DMS153 treated with DMSO at 0.1 percent for 48 hours (cell line): ENCODE measurements around the gene RHOBTB3.
A peak's percentile ranks its signal among the peaks of the same experiment; 100 is the strongest.
"Not testable (repeated sequence)": the region's sequence is repeated elsewhere in the genome, so short reads cannot be mapped to it uniquely, and the experiment has no call there.

ENCODE experiments used
- DNase-seq: peaks from one replicate; lab custom pipeline; 2025; ENCODE audit not compliant: unreplicated experiment; lab: John Stamatoyannopoulos, UW

RHOBTB3 gene, protein sequence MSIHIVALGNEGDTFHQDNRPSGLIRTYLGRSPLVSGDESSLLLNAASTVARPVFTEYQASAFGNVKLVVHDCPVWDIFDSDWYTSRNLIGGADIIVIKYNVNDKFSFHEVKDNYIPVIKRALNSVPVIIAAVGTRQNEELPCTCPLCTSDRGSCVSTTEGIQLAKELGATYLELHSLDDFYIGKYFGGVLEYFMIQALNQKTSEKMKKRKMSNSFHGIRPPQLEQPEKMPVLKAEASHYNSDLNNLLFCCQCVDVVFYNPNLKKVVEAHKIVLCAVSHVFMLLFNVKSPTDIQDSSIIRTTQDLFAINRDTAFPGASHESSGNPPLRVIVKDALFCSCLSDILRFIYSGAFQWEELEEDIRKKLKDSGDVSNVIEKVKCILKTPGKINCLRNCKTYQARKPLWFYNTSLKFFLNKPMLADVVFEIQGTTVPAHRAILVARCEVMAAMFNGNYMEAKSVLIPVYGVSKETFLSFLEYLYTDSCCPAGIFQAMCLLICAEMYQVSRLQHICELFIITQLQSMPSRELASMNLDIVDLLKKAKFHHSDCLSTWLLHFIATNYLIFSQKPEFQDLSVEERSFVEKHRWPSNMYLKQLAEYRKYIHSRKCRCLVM

DNA sequence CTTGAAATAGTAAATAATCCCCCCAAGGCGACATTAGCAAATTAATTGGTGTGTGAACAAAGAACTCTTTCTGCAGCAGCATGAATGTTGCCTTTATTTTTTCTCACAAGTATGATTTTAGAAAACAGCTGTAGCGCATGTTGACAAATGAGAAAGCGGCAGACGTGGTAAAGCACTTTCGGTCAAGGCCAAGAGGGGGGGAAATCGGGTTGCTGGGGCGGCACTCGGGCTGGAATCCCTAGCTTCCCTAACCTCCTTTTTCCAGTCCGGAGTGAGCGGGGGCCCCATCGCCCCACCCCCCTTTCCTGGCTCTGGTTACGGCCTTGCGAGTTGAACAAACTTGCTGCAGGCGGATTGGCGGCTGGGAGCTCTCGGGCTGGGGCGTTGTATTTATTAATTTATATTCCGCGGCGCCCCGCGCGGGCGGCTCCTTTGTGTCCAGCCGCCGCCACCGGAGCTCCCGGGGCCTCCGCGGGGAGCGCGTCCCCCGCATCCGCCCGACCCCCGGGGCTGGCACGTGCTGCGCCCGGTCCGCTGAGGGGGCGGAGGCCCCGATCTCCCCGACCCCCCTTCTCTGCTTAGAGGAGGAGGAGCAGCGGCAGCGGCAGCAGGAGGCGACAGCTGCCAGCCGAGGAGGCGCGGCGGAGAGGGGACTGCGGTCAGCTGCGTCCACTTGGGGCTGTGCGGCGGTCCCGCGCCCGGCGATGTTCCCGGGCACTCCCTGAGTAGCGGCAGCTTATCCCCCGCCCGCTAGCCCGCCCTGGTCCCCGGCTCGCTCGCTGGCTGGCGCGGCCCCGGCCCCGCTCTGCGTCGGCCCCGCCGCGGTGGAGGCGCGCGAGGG, at the start of gene RHOBTB3:
RHOBTB3 (plus strand) TSS at position 607 of the 841 bp plus-strand sequence. CDS start 347 bp downstream, outside the sequence.
- peak; percentile 11 for DNase-seq

DNA sequence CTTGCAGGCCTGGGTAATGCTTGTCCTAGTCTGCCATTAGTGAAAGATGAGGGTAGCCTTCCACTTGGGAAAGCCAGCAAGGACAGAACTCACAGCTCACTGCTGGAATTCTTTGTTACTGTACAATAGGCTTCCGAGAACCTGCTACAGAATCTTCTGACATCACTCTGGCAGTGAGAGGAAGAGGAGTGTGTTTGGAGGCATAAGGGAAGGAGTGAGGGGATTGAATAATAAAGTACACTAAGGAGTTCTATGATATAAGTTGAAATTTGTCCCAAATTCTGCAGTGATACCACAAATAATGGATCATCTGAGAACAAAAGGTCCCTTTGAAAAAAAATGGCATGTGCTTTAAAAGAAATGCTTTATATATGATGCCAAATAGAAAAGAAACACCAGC, 48.2 kb upstream of the RHOBTB3 start, which contains the start of gene SPATA9:
SPATA9 (minus strand) TSS at position 101 of the 400 bp plus-strand sequence. CDS start 137 bp downstream, outside the sequence.
- no peak for DNase-seq

DNA sequence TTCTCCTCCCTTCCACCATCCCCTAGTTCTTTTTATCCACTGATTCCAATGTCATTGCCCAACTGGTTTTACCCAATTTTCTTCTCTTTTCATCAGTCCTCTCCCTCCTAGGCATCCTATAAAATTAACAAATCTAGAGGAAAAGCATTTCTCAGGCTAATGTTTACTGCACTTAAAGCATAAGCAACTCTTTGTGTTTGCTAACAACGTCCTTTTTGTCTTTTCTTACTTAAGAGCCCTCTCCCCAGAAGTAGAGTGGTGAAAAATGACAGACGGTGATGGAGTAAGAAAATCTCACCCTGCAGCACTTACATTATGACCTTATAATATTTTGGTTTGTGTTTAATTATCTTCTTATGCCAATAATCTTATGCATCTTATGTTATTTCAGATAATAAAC, 46.8 kb upstream of the RHOBTB3 start:
- DNase-seq: no peak

DNA sequence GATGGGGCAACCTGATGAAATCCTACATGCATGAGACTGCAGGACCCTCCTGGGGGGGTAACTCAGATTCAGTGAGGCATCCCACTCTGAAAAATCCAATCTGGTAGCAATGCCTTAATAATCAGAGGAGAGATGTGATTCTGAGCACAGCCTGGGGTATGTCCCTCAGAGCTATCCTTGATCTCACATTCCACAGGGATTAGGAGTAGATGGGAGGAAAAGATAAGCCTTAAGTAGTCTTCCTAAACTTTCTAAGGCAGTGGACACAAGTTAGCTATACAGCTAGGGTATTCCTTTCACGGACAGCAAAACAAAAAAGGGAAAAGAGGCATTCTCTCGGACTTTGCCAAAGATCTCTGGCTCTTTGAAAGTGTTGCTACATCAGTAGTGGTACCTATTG, 44.5 kb upstream of the RHOBTB3 start:
- no peak for DNase-seq

DNA sequence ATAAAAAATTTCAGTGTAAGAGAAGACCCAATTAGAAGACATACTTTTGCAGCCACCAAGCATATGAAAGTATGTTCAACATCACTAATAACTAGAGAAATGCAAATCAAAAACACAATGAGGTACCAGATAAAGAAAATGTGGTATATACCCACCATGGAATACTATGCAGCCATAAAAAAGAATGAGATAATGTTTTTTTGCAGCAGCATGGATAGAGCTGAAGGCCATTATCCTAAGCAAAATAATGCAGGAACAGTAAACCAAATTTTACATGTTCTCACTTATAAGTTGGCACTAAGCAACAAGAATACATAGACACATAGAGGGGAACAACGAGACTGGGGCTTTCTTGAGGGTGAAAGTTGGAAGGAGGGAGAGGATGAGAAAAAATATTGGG, 41.5 kb upstream of the RHOBTB3 start:
- no peak for DNase-seq

DNA sequence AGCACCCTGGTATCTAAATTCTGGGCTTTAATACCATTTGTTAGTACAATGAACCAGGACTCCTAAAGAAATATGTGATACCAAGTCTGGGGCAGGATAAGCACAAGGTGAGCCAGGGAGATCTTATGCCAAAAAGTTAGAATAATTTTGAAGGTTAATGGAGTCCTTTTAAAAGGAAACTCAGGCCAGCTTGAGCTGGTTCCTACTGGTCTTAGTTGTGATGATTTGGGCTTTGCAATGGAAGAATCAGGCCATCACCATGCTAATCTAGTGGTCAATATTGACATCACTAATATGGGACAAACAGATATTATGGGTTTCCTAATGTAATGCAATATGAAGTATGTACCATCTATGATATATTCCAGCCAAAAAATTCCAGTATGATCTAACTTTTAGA, 40.8 kb upstream of the RHOBTB3 start:
- DNase-seq: no peak

DNA sequence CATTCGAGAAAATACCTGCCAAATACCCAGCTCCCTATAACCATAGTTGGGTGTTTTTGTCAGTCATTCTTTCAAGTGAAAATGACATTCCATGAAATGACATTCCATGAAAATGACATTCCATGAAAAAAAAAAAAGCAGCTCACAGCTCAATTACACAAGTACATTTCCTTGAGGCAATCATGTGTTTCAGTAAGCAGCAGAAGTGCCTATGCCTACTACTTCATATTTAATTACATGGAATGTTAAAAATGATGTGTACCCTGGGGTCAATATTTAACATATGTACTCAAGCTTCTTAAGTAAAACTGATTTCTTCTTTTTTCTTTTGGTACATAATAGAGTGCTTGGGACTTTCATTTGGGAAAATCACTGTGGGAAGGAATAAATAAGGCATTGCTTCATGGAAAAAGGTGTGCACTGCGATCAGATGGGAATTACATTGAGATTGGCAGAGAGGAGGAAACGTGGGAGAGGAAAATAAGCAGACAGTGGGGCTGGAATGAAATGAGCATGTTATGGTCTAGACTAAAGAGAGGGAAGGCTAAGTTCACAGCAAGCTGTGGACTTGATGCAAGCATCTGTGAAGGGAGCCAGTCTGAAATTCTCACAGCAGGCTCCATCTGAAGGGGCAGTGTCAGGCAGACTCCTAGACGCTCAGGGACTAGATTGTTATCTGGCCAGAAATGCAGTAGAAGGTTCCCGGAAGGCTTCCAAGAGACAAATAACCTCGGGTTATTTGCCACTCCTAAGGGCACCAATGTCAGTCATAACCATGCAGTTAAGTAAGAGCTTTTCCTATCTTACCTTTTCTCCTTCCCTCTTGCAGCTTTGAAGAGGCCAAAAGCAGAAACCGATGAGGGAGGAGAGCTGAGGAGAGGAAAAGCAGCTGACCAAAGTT, 33.1 kb upstream of the RHOBTB3 start:
- DNase-seq: no peak

DNA sequence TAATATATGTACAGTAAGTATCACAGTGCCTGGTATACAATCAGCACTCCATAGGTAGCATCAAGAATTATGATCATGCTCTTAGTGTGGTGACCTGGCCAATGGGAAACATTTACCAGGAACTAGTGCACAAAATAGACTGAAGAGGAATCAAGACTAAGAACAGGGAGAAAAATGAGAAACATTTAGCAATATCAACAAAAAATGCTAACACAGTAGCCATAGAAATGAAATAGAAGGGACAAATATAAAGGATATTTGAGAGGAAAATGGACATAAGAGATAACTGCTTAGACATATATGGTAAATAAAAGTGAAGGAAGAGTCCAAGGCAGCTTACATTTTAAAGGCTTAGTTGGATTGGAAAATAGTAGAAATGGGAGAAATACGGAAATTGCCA, 31.8 kb upstream of the RHOBTB3 start:
- DNase-seq: no peak

DNA sequence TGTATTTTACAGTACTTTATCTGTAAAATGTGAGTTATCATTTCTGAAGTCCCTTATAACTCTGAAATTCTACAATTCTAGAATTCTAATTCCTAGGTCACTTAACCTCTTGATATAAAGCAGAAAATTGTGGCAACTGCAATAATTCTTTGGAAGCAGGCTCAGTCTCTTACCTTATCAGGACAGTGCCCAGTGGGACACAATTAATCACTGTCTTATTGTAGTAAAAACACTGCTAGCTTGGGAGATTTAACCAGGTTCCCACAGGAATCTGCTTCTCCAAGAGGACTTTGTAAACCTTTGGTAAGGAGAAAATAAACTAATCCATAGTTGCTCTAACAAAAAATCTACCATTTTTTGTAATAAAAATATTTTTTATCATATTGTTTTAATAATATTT, 30.1 kb upstream of the RHOBTB3 start:
- no peak for DNase-seq

DNA sequence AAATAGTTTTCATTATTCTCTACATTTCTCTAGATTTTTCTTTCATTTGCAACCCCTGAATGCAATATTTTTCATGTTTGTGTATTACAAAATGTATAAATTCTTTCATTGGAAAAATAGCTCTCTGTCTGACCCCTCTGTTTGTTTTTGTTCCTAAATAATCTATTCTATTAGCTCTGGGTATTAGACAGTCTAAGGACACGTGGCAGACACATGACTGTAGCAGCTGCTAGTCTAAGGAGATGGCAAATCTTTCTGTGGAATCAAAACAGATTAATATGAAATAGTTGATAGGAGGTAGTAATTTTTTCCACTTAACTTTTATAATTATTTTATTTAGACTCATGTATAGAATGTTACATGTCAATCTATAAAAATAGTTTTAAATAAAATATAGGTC, 27.0 kb upstream of the RHOBTB3 start:
- no peak for DNase-seq

DNA sequence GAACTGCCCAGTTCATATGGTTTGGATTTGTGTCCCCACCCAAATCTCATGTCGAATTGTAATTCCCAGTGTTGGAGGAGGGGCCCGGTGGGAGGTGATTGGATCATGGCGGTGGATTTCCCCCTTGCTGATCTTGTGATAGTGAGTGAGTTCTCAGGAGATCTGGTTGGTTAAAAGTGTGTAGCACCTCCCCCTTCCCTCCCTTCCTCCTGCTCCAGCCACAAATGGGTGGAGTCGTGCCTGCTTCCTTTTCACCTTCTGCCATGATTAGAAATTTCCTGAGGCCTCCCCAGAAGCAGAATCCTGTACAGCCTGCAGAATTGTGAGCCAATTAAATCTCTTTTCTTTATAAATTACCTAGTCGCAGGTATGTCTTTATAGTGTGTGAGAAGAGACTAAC, 24.9 kb upstream of the RHOBTB3 start:
- not testable (repeated sequence) for DNase-seq

DNA sequence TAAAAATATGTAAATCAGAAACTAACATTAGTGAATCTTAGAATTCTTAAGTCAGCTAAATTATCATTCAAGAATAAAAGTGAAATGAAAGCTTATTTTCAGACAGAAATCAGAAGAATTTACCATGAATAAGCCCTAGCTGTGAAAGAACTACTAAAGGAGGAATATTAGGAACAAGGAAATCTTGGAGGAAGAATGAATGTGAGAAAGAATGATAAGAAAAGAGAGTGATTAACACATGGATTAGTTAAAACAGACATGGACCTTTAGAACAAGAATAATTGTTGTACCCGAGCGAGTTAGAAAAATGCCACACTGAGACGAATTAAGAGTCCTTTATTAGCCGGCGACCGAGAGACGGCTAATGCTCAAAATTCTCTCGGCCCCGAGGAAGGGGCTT, 24.1 kb upstream of the RHOBTB3 start:
- no peak for DNase-seq

DNA sequence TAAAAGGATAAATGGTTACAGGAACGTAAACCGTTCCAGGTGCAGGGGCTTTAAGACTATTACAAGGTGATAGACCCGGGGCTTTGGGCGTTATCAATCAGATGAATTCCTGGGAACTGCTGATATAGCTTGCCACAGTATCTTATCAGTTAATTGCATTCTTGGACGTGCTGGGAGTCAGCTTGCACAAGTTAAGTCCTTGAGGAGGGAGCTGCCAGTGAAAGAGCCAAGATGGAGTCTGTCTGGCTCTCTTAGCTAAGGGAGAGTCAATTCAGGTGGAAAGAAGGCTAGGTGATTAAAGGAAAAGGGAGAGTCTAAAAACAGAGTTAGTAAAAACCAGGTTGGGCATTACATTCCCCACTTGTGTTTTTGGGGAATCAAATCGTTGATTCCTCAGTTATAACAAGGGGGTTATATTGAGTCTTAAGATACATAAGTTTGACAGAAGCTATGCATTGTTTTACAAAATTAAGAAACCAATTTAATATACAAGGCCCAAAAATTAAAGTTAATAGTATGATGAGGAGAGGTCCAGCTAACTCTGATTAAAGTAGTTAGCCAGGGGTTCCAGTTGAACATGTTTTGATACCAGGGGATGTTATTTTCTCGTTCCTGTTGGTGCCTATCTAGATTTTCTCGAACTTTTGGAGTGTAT, 23.5 kb upstream of the RHOBTB3 start:
- not testable (repeated sequence) for DNase-seq

DNA sequence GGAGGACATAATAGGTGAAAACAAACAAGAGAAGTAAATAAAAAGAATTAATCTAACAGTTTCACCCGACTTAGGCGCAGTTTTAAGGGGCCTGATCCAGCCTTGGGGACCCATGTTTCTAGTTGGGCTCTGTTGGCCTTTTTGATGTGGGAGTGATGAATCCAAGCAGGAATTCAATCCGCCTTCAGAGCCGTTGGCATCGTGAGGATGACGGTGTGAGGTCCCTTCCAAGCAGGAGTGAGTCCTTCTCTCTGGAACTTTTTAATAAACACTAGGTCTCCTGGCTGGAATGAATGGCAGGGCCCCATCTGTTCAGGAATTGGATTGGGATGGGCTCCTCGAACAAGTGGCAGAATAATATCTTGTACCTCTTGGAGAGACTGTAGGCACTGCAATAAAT, 22.3 kb upstream of the RHOBTB3 start:
- DNase-seq: no peak

DNA sequence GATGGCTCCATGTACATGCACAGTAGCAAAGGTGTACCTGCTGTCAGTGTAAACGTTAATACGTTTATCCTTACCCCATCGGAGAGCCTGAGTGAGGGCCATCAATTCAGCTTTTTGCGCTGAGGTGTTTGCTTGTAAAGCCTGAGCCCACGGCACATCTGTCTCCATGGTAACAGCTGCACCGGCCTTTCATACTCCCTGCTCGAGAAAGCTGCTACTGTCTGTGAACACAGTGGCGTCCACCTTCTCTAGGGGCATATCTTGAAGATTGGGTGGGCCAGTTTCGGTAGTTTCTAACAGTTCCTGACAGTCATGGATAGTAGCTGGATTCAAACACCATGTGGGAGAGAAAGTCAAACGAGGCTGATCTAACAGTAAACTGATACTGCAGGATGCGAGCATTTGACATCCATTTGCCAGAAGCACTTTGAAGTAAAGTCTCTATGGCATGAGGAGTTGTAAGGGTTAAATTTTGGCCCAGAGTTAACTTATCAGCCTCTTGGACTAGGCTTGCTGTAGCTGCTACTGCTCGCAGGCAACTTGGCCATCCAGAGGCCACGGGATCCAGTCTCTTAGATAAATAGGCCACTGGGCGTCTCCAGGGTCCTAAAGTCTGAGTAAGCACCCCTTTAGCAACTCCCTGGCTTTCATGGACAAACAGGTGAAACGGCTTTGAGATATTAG, 21.0 kb upstream of the RHOBTB3 start:
- DNase-seq: no peak

DNA sequence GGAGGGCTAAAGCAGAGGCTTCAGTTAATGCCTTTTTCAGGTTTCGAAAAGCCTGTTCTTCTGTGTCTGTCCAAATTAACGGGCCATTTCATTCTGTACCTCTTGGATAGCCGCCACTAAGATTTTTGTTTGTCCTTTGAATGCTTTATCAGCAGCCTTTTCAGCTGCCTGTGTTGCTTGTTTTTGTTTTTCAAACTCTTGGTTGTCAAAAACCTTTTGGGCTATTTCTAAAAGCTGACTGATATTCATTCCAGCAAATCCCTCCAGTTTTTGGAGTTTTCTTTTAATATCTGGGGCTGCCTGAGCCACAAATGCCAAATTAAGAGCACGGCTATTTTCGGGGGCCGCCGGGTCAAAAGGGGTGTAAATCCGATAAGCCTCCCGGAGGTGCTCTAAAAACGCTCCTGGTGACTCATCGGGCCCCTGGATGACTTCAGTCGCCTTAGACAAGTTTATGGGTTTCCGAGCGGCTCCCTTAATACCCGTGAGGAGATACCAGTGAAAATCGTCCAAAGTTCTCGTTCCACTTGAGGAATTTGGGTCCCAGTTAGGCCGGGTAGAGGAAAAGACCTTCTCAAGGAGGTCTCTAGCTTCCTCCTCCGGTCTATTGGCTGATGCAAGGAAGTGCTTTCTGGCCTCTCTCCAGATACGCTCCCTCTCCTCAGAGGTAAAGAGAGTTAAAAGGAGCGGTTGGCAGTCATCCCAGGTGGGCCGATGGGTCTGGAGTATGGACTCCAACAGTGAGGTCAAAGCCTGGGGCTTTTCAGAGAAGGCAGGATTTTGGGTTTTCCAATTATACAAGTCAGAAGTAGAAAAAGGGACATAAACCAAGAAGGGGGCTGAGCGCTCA, 20.3 kb upstream of the RHOBTB3 start:
- DNase-seq: not testable (repeated sequence)

DNA sequence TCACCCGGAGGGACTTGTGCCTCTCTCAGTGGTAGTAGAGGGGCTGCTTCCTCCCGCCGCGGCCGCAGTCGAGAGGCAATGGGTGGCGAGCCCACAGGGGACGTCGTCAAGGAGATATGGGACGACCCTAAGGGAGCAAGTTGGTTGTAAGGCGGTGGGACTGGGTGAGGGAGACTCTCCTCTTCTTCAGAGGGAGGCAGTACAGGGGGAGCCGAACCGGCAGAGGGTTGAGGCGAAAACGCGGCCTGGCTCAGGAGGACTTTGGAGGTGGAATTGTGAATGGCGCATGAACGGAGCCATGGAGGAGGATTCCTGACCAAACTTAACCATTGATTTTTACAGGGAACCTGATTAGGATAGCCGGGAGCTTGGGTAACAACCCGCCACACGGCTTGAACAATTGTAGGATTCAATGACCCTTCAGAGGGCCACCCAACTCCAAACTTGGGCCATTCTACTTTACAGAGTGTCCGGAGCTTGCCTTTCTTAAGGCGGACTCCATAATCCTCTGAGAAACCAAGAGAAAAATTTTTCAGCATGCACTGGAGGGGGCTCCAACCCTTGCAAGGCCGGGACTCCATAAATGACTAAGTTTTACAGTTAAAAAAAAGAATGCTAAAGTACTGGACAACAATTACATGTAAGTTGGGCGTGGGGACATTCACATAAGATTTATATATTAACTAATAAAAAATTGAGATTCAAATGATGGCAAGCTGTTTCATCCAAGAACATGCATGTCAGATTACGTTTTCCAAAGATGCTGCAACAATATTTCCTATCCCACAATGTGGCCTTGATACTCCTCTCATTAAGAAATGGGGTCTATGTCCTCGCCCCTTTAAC, 19.4 kb upstream of the RHOBTB3 start:
- DNase-seq: no peak
